GM12801 (cell line): ENCODE data around the gene PTPRO.

ENCODE experiments used
- CTCF ChIP-seq: IDR thresholded peaks from one replicate; pipeline ENCODE4 v1.5.1; 2011; ENCODE audit warnings: control low read depth; ENCODE audit not compliant: insufficient read length; ENCODE audit errors: extremely low read depth

Gene PTPRO

DNA sequence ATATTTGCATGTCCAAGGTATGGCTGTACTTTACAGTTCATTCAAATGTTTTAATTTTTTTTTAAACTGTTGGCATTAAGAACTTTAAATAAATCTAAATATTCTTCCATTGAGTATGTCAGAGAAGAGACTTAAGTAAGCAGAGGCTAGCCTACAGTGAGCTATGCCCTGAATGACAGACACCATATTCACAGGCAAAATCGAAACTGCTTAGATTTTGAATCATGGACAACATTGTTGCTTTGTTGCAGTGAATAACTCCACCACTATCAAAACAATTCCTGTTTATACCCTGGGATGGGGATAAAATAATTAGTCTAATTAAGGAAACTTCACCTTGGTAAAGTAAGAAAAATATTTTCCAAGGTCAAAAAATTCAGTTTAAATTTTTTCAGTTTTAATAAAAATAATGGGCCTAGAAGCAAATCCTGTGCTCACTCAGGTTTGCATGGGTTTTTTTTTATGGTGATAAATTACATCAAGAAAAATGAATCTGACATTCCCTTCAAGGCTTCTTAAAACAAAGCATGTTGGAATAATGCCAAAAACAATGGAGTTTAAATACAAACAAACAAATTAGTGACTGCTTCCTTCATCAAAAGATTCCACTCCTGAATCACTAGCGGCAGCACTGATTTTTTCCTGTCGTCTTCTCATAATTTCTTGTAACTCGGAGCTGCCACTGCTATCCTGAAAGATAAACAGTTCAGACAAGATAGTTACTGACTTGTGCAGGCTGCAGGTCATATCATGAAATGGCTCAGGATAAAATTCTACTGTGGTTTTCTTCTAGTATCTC lies 298.6 kb downstream of the PTPRO start:
- no peak for TF ChIP-seq CTCF

- TF ChIP-seq CTCF: no peak
These were observed 302.8 kb downstream of the PTPRO start for GRCh38 chr12:15625075-15625474.

- TF ChIP-seq CTCF: no peak
These were observed 306.0 kb downstream of the PTPRO start for GRCh38 chr12:15627995-15628945.

DNA sequence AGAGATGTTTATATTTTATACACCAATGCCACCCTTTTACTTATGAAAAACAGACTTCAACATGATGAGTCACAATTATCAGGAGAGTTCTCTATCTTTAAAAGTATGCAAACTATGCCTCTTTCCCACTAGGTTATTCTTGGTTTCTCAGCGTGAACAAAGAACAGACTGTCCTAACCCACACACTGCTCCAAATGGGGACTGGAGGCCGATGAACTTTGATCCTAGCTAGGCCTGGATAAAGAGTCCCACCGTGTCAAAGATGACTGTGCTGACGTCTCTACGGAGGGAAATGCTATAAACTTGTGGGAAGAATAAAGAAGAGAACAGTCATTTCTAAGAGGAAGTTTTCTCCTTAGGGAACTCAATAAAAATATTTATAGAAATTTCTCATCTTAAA lies 306.8 kb downstream of the PTPRO start:
- no peak for TF ChIP-seq CTCF

- no peak for TF ChIP-seq CTCF
These were observed 307.5 kb downstream of the PTPRO start for GRCh38 chr12:15629761-15630160.

GRCh38 chr12:15631007-15631715 lies 308.9 kb downstream of the PTPRO start:
- TF ChIP-seq CTCF: no peak

DNA sequence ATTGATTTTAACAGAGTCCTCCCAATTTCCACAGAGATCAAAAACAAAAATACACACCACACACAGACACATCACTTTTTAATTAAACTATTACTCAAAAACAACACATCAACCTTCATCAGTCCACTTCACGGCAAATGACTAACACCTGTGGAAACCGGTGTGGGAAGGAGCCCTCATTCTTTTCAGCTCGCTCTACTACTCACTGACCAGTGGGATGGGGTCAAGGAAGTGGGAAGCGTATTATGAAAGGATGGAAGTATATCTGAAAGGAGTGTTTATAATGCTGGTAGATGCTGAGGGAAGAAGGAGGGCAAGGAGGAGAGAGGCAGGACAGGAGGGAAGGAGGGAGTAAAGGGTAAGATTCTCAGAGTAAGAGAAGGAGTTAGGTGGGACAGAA lies 310.4 kb downstream of the PTPRO start:
- TF ChIP-seq CTCF: no peak
